Colonic mucosa (tissue), 4 donors: ENCODE results near the gene PRKAR1B. TPM values are rescaled to one million over a fixed set of nuclear protein-coding genes. Genes with fewer than 3 reads are reported as not detected.

Source experiments
- DNase-seq: peaks from one replicate; pipeline ENCODE4 v3.0.0-alpha.2; 2020
- H3K27ac ChIP-seq: fragments of 200-600 bp; one replicate; pipeline ENCODE4 v1.8.0; 2021
- H3K27me3 ChIP-seq: fragments of 200-600 bp; one replicate; pipeline ENCODE4 v1.8.0; 2021
- H3K36me3 ChIP-seq: fragments of 200-600 bp; one replicate; pipeline ENCODE4 v1.8.0; 2021
- H3K4me1 ChIP-seq: fragments of 200-600 bp; one replicate; pipeline ENCODE4 v1.8.0; 2021; ENCODE audit warnings: mild to moderate bottlenecking
- H3K4me3 ChIP-seq: fragments of 200-600 bp; one replicate; pipeline ENCODE4 v1.8.0; 2021
- H3K9ac ChIP-seq, 2 donors: one replicate each; pipeline ENCODE4 v1.7.0; 2013; ENCODE audit warnings: control low read depth in 2 of 2, low read depth in 2 of 2, low read length in 2 of 2
- H3K9me3 ChIP-seq: fragments of 200-600 bp; one replicate; pipeline ENCODE4 v1.8.0; 2021
- CTCF ChIP-seq: fragments of 200-600 bp; IDR thresholded peaks from one replicate; pipeline ENCODE4 v1.8.0; 2022; ENCODE audit warnings: antibody characterized with exemption, mild to moderate bottlenecking
- intact Hi-C: fragments of 100-400 bp; cut with DNase I; formaldehyde crosslinking; loops from one replicate; pipeline ENCODE4 v1.14.1; 2022
- total RNA-seq, 2 donors: library from RNA; stranded (reverse); fragmentation: NEBNext Ultra II Directional in 1 of 2; extraction: Animal tissue kit (Norgen Biotek cat#: 25700) in 1 of 2; gene quantifications; one replicate each; pipeline ENCODE4 v1.2.1, GENCODE V29; 2021
- donor health status: healthy.
- donor health status: DM: no; HTN: no; CAD: no.
- donor health status: DM: no; HTN: no; CAD: no.

The PRKAR1B gene
- total RNA-seq, 2 donors from 2014 or later: 19.2 to 32.8 TPM

GRCh38 chr7:731440-732085 lies 4.5 kb upstream of the PRKAR1B start:
- no peak overlapping the region for H3K4me3 ChIP-seq
- intact Hi-C loops: no loop called here
- no peaks in the 10 kb centered on the region for H3K27me3 ChIP-seq
- peak overlapping the region; percentile 29 for H3K27ac ChIP-seq
- no peak for TF ChIP-seq CTCF
- no peak for DNase-seq
- no peaks in the 10 kb centered on the region for H3K36me3 ChIP-seq
- peak overlapping the region in 1 of 2 donors; percentile 35 for H3K9ac ChIP-seq
- no peaks in the 10 kb centered on the region for H3K9me3 ChIP-seq
- H3K4me1 ChIP-seq: peaks cover 4% of the 10 kb centered on the region

GRCh38 chr7:730501-731439 lies 3.7 kb upstream of the PRKAR1B start:
- Histone ChIP-seq H3K9me3 (no peaks in the 10 kb centered on the region), H3K4me1 (peaks cover 8% of the 10 kb centered on the region), H3K27ac (no peak overlapping the region), H3K4me3 (no peak overlapping the region), H3K36me3 (no peaks in the 10 kb centered on the region), H3K27me3 (no peaks in the 10 kb centered on the region), H3K9ac (no peak overlapping the region)
- TF ChIP-seq CTCF: no peak
- no peak for DNase-seq
- intact Hi-C loops: no loop called here

GRCh38 chr7:729140-730000 lies 2.3 kb upstream of the PRKAR1B start:
- Histone ChIP-seq H3K27ac (no peak overlapping the region), H3K9ac (no peak overlapping the region), H3K4me1 (peaks cover 10% of the 10 kb centered on the region), H3K4me3 (no peak overlapping the region), H3K9me3 (no peaks in the 10 kb centered on the region), H3K36me3 (no peaks in the 10 kb centered on the region), H3K27me3 (no peaks in the 10 kb centered on the region)
- DNase-seq: peak; percentile 12
- intact Hi-C loops: loop anchor here (10.0 kb wide), 1 partner anchor 205 kb away; no protein-coding TSS in a partner anchor
- no peak for TF ChIP-seq CTCF

GRCh38 chr7:728602-729001 lies 1.5 kb upstream of the PRKAR1B start:
- H3K9me3 ChIP-seq: no peaks in the 10 kb centered on the region
- H3K27ac ChIP-seq: no peak overlapping the region
- H3K9ac ChIP-seq: no peak overlapping the region
- H3K36me3 ChIP-seq: no peaks in the 10 kb centered on the region
- H3K4me3 ChIP-seq: no peak overlapping the region
- no peak for TF ChIP-seq CTCF
- peaks cover 10% of the 10 kb centered on the region for H3K4me1 ChIP-seq
- intact Hi-C loops: loop anchor here (10.0 kb wide), 1 partner anchor 204 kb away; no protein-coding TSS in a partner anchor
- H3K27me3 ChIP-seq: no peaks in the 10 kb centered on the region
- DNase-seq: peak; percentile 15
